M059J (cell line): Measurements from ENCODE around the gene SLX9. TPM values are rescaled to one million over a fixed set of nuclear protein-coding genes. Genes with fewer than 3 reads are reported as not detected.

ENCODE experiments used
- DNase-seq: peaks from one replicate; pipeline ENCODE4 v3.0.0-alpha.2; 2012; ENCODE audit warnings: low read depth
- total RNA-seq: library from RNA; depleted of rRNA; stranded (reverse); fragments of >200 nt; shearing (Covaris generic); gene quantifications from 2 replicates; pipeline ENCODE4 v1.2.3, GENCODE V29; 2014

Gene SLX9
- total RNA-seq, 1 experiment from 2014 or later = 23.4 TPM

GRCh38 chr21:44959376-44960091 is 19.7 kb downstream of the SLX9 start:
- DNase-seq = no peak

GRCh38 chr21:44960141-44961092 is 20.6 kb downstream of the SLX9 start:
- DNase-seq = no peak

- peak; percentile 96 for DNase-seq
Observed at GRCh38 chr21:44962403-44962966, 22.7 kb downstream of the SLX9 start.

GRCh38 chr21:44964381-44964780 is 24.6 kb downstream of the SLX9 start:
- DNase-seq = no peak

- DNase-seq = peak; percentile 34
Observed at GRCh38 chr21:44965251-44966022, 25.6 kb downstream of the SLX9 start.

GRCh38 chr21:44966135-44967081 is 26.6 kb downstream of the SLX9 start:
- no peak for DNase-seq

- no peak for DNase-seq
Observed at GRCh38 chr21:44967082-44968047, 27.5 kb downstream of the SLX9 start.

- DNase-seq = no peak
Observed at GRCh38 chr21:44969066-44969670, 29.3 kb downstream of the SLX9 start.

- DNase-seq = peak; percentile 29
Observed at GRCh38 chr21:44969931-44970755, 30.3 kb downstream of the SLX9 start.

- no peak for DNase-seq
Observed at GRCh38 chr21:44970766-44971671, 31.2 kb downstream of the SLX9 start.

- no peak for DNase-seq
Observed at GRCh38 chr21:44971672-44971995, 31.8 kb downstream of the SLX9 start.

GRCh38 chr21:44972301-44972814 is 32.5 kb downstream of the SLX9 start:
- no peak for DNase-seq

GRCh38 chr21:44972821-44973220 is 33.0 kb downstream of the SLX9 start:
- DNase-seq = peak; percentile 43

- DNase-seq = no peak
Observed at GRCh38 chr21:44973598-44973997, 33.8 kb downstream of the SLX9 start.

- DNase-seq = no peak
Observed at GRCh38 chr21:44974676-44975075, 34.8 kb downstream of the SLX9 start.

GRCh38 chr21:44975720-44976555 is 36.1 kb downstream of the SLX9 start:
- no peak for DNase-seq
